Fibroblast of lung (primary cell): ENCODE data around the gene PRRX2. TPM values are rescaled to one million over a fixed set of nuclear protein-coding genes. Genes with fewer than 3 reads are reported as not detected.

Experiments
- DNase-seq, 2 donors: peaks; one replicate each; pipeline versions ENCODE4 v3.0.0 to v3.0.0-alpha.2; 2010; ENCODE audit warnings: low read depth in 2 of 2
- H2AFZ ChIP-seq: 2 replicates; pipeline ENCODE4 v1.5.1; 2012; ENCODE audit warnings: low read length, control low read depth, inconsistent platforms
- H3K27ac ChIP-seq: 2 replicates; pipeline ENCODE4 v1.5.1; 2011; ENCODE audit warnings: low read length, control low read depth; ENCODE audit not compliant: insufficient read depth
- H3K27me3 ChIP-seq: 2 replicates; pipeline ENCODE4 v1.5.1; 2011; ENCODE audit warnings: mild to moderate bottlenecking, low read length; ENCODE audit not compliant: control insufficient read depth, insufficient read depth
- H3K36me3 ChIP-seq: 2 replicates; pipeline ENCODE4 v1.5.1; 2011; ENCODE audit warnings: low read length; ENCODE audit not compliant: control insufficient read depth, insufficient read depth
- H3K4me1 ChIP-seq: 2 replicates; pipeline ENCODE4 v1.5.1; 2011; ENCODE audit warnings: low read length; ENCODE audit not compliant: control insufficient read depth, insufficient read depth; ENCODE audit errors: extremely low read depth
- H3K4me2 ChIP-seq: 2 replicates; pipeline ENCODE4 v1.5.1; 2011; ENCODE audit warnings: low read length, control low read depth; ENCODE audit not compliant: insufficient read depth; ENCODE audit errors: extremely low read depth
- H3K4me3 ChIP-seq, 4 experiments: fragments of 200-600 bp in 1 of 4; sonication (generic) in 1 of 4; replicated peaks in 1 of 4; 2 replicates each; pipeline ENCODE4 v1.5.1; 2011 to 2016; ENCODE audit warnings: low read length in 4 of 4, low read depth in 3 of 4, mild to moderate bottlenecking in 3 of 4, control low read depth in 2 of 4, inconsistent platforms in 1 of 4, mixed read lengths in 1 of 4; ENCODE audit not compliant: insufficient read depth in 1 of 4; ENCODE audit errors: control extremely low read depth in 1 of 4
- H3K79me2 ChIP-seq: 2 replicates; pipeline ENCODE4 v1.5.1; 2012; ENCODE audit warnings: mild to moderate bottlenecking, low read length, inconsistent platforms; ENCODE audit not compliant: control insufficient read depth, insufficient read depth
- H3K9ac ChIP-seq: 2 replicates; pipeline ENCODE4 v1.5.1; 2011; ENCODE audit warnings: mild to moderate bottlenecking, low read length, control low read depth; ENCODE audit not compliant: insufficient read depth
- H3K9me3 ChIP-seq: 2 replicates; pipeline ENCODE4 v1.5.1; 2012; ENCODE audit warnings: low read depth, low read length; ENCODE audit not compliant: control insufficient read depth, insufficient read depth
- H4K20me1 ChIP-seq: 2 replicates; pipeline ENCODE4 v1.5.1; 2011; ENCODE audit warnings: low read length; ENCODE audit not compliant: control insufficient read depth, insufficient read depth; ENCODE audit errors: extremely low read depth
- CTCF ChIP-seq, 2 donors: IDR thresholded peaks in 1 of 2; conservative IDR thresholded peaks in 1 of 2; 1 replicate in 1 of 2; 2 replicates in 1 of 2; pipeline ENCODE4 v1.5.1; 2011 to 2012; ENCODE audit warnings: low read length in 2 of 2, control low read depth in 1 of 2, inconsistent platforms in 1 of 2, low read depth in 1 of 2, mild to moderate bottlenecking in 1 of 2
- EZH2 ChIP-seq: IDR thresholded peaks from 2 replicates; pipeline ENCODE4 v1.5.1; 2012; ENCODE audit warnings: low read length, control low read depth, mild to moderate bottlenecking; ENCODE audit errors: missing control alignments
- polyA plus RNA-seq, 2 donors: library from polyadenylated mRNA; depleted of rRNA in 1 of 2; stranded (reverse) in 1 of 2; unstranded in 1 of 2; fragments of >200 nt; gene quantifications; 2 replicates each; pipeline ENCODE4 v1.2.1, GENCODE V29; 2011 to 2012; ENCODE audit warnings: missing spikeins in 1 of 2
- total RNA-seq: library from RNA; depleted of rRNA; stranded (reverse); fragments of >200 nt; gene quantifications from 2 replicates; pipeline ENCODE4 v1.2.1, GENCODE V29; 2014

The PRRX2 gene
- total and polyA plus RNA-seq, 2 donors (not counting 1 experiment from before 2014, with no cell fraction given): 4.4 to 11.7 TPM

GRCh38 chr9:129637102-129637501, 28.3 kb upstream of the PRRX2 start:
- TF ChIP-seq EZH2: no peak
- no peak for TF ChIP-seq CTCF (conservative IDR thresholded peaks at IDR 0.05 in 1 of 2, IDR thresholded peaks at IDR 0.05 in 1 of 2; ENCODE audit: low read depth in 1 of 2, low read length in 2 of 2)
- Histone ChIP-seq H3K79me2 (peaks cover 66% of the 10 kb centered on the region), H3K9ac (no peak overlapping the region), H3K9me3 (no peaks in the 10 kb centered on the region), H3K27ac (no peak overlapping the region), H3K36me3 (peaks cover 33% of the 10 kb centered on the region), H4K20me1 (no peaks in the 10 kb centered on the region), H3K27me3 (no peaks in the 10 kb centered on the region), H3K4me1 (peaks cover 17% of the 10 kb centered on the region), H2AFZ (no peak overlapping the region), H3K4me2 (no peak overlapping the region), H3K4me3 (no peak overlapping the region)
- DNase-seq: no peak

- Histone ChIP-seq H3K4me3 (no peak overlapping the region), H3K9ac (no peak overlapping the region), H3K27me3 (no peaks in the 10 kb centered on the region), H4K20me1 (no peaks in the 10 kb centered on the region), H2AFZ (no peak overlapping the region), H3K4me1 (peaks cover 11% of the 10 kb centered on the region), H3K79me2 (peaks cover 59% of the 10 kb centered on the region), H3K4me2 (no peak overlapping the region), H3K9me3 (no peaks in the 10 kb centered on the region), H3K27ac (no peak overlapping the region), H3K36me3 (peaks cover 31% of the 10 kb centered on the region)
- no peak for TF ChIP-seq EZH2
- no peak for TF ChIP-seq CTCF (conservative IDR thresholded peaks at IDR 0.05 in 1 of 2, IDR thresholded peaks at IDR 0.05 in 1 of 2; ENCODE audit: low read depth in 1 of 2, low read length in 2 of 2)
- no peak for DNase-seq
These were observed 27.6 kb upstream of the PRRX2 start for GRCh38 chr9:129637673-129638439.

- Histone ChIP-seq H3K79me2 (peaks cover 46% of the 10 kb centered on the region), H3K9me3 (no peaks in the 10 kb centered on the region), H3K4me1 (peaks cover 9% of the 10 kb centered on the region), H3K4me2 (no peak overlapping the region), H3K36me3 (peaks cover 29% of the 10 kb centered on the region), H2AFZ (no peak overlapping the region), H3K27me3 (no peaks in the 10 kb centered on the region), H3K27ac (no peak overlapping the region), H4K20me1 (no peaks in the 10 kb centered on the region), H3K4me3 (no peak overlapping the region), H3K9ac (no peak overlapping the region)
- DNase-seq: no peak
- TF ChIP-seq CTCF (conservative IDR thresholded peaks at IDR 0.05 in 1 of 2, IDR thresholded peaks at IDR 0.05 in 1 of 2; ENCODE audit: low read depth in 1 of 2, low read length in 2 of 2): no peak
- no peak for TF ChIP-seq EZH2
These were observed 26.3 kb upstream of the PRRX2 start for GRCh38 chr9:129639034-129639630.
